ENCODE measurements around the gene SLIT3.
"Not testable (repeated sequence)": the region's sequence is repeated elsewhere in the genome, so short reads cannot be mapped to it uniquely, and the experiment has no call there.

Gene SLIT3

GRCh38 chr5:168648576-168648975 is 652.4 kb downstream of the SLIT3 start:
- no peak for DNase-seq

- no peak for DNase-seq
These were observed 652.9 kb downstream of the SLIT3 start for GRCh38 chr5:168648016-168648415.

- DNase-seq: no peak
These were observed 653.9 kb downstream of the SLIT3 start for GRCh38 chr5:168647083-168647482.

GRCh38 chr5:168646335-168646734 is 654.6 kb downstream of the SLIT3 start:
- no peak for DNase-seq

- DNase-seq: no peak
These were observed 655.7 kb downstream of the SLIT3 start for GRCh38 chr5:168645195-168645594.

- no peak for DNase-seq
These were observed 658.9 kb downstream of the SLIT3 start for GRCh38 chr5:168642019-168642418.

- DNase-seq: not testable (repeated sequence)
These were observed 662.1 kb downstream of the SLIT3 start for GRCh38 chr5:168638846-168639245.

- DNase-seq: no peak
These were observed 663.1 kb downstream of the SLIT3 start for GRCh38 chr5:168637793-168638192.

- DNase-seq: no peak
These were observed 663.7 kb downstream of the SLIT3 start for GRCh38 chr5:168637281-168637680.

GRCh38 chr5:168630958-168631357 is 670.0 kb downstream of the SLIT3 start:
- DNase-seq: not testable (repeated sequence)

GRCh38 chr5:168624850-168625364 is 676.0 kb downstream of the SLIT3 start:
- no peak for DNase-seq

- DNase-seq: no peak
These were observed 680.1 kb downstream of the SLIT3 start for GRCh38 chr5:168620807-168621206.

- no peak for DNase-seq
These were observed 686.3 kb downstream of the SLIT3 start for GRCh38 chr5:168614661-168615060.

- DNase-seq: no peak
These were observed 686.9 kb downstream of the SLIT3 start for GRCh38 chr5:168613996-168614395.

GRCh38 chr5:168613396-168613795 is 687.5 kb downstream of the SLIT3 start:
- DNase-seq: no peak

GRCh38 chr5:168612996-168613395 is 687.9 kb downstream of the SLIT3 start:
- no peak for DNase-seq

- DNase-seq: no peak
These were observed 688.8 kb downstream of the SLIT3 start for GRCh38 chr5:168612123-168612522.

All from NCI-H1048 (cell line).